NCI-H2227 (cell line): ENCODE measurements around the gene CDCP1.
"Not testable (repeated sequence)": the region's sequence is repeated elsewhere in the genome, so short reads cannot be mapped to it uniquely, and the experiment has no call there.

Experiments used
- DNase-seq: peaks from one replicate; lab custom pipeline; 2025; ENCODE audit not compliant: unreplicated experiment; lab: John Stamatoyannopoulos, UW

CDCP1 gene

GRCh38 chr3:45059132-45059531, 87.0 kb downstream of the CDCP1 start:
- DNase-seq = no peak

- DNase-seq = no peak
Measured at GRCh38 chr3:45057557-45057956, 88.6 kb downstream of the CDCP1 start.

- no peak for DNase-seq
Measured at GRCh38 chr3:45056608-45057301, 89.4 kb downstream of the CDCP1 start.

- DNase-seq = no peak
Measured at GRCh38 chr3:45055411-45056143, 90.6 kb downstream of the CDCP1 start.

GRCh38 chr3:45055032-45055410, 91.2 kb downstream of the CDCP1 start:
- no peak for DNase-seq

GRCh38 chr3:45054196-45054857, 91.9 kb downstream of the CDCP1 start:
- no peak for DNase-seq

GRCh38 chr3:45053805-45054195, 92.4 kb downstream of the CDCP1 start:
- DNase-seq = not testable (repeated sequence)

- no peak for DNase-seq
Measured at GRCh38 chr3:45051685-45052084, 94.5 kb downstream of the CDCP1 start.

- no peak for DNase-seq
Measured at GRCh38 chr3:45049807-45050206, 96.4 kb downstream of the CDCP1 start.

- no peak for DNase-seq
Measured at GRCh38 chr3:45048244-45048643, 97.9 kb downstream of the CDCP1 start.

- no peak for DNase-seq
Measured at GRCh38 chr3:45043728-45044299, 102.4 kb downstream of the CDCP1 start.

GRCh38 chr3:45042162-45042561, 104.0 kb downstream of the CDCP1 start:
- no peak for DNase-seq

GRCh38 chr3:45041666-45042065, 104.5 kb downstream of the CDCP1 start:
- no peak for DNase-seq

GRCh38 chr3:45037720-45038455, 108.3 kb downstream of the CDCP1 start:
- peak; percentile 91 for DNase-seq

- peak; percentile 9 for DNase-seq
Measured at GRCh38 chr3:45035441-45036301, 110.5 kb downstream of the CDCP1 start.

GRCh38 chr3:45034612-45035252, 111.4 kb downstream of the CDCP1 start:
- no peak for DNase-seq

GRCh38 chr3:45033791-45034190, 112.4 kb downstream of the CDCP1 start:
- no peak for DNase-seq
